ENCODE measurements around the gene KCNJ18.
"Not testable (repeated sequence)": the region's sequence is repeated elsewhere in the genome, so short reads cannot be mapped to it uniquely, and the experiment has no call there.

The KCNJ18 gene

DNA sequence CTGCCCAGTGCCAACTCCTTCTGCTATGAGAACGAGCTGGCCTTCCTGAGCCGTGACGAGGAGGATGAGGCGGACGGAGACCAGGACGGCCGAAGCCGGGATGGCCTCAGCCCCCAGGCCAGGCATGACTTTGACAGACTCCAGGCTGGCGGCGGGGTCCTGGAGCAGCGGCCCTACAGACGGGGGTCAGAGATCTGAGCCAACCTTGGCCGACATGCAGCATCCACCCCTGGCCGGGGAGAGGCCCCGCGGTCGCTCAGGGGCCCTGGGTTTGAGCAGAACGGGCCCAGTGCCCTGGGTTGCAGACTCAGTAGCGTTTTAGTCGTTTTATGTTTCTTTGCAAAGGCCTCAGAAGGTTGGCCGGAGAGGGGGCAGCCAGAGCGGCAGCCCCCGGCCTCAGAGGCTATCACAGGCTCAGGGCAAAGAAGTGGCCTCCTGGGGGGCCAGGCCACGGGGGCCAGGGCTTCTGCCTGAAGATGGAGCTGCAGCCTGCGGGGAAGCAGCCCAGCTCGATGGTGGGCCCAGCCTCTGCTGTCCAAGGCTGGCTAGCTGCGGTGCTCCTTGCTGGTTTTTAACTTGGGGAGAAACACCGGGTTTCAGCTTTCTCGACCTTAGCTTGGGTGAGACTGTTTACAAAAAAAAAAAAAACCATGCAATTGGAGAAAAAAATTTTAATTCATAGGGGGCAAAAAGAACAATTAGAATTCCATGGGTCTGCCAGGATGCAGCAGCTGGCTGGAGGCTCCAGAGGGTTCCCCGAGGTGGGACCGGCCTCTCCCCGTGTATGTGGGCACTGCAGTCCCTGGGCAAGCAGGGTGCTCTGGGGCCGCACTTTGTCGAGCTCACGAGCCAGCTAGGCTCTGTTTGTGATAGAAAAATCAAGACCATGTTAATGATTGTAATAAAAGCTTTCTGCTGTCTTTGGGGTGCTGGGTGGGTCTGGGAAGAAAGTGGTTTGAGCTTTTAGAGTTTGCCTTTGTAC is 11.9 kb downstream of the KCNJ18 start:
- DNase-seq (ENCODE audit: low read depth): not testable (repeated sequence)

DNA sequence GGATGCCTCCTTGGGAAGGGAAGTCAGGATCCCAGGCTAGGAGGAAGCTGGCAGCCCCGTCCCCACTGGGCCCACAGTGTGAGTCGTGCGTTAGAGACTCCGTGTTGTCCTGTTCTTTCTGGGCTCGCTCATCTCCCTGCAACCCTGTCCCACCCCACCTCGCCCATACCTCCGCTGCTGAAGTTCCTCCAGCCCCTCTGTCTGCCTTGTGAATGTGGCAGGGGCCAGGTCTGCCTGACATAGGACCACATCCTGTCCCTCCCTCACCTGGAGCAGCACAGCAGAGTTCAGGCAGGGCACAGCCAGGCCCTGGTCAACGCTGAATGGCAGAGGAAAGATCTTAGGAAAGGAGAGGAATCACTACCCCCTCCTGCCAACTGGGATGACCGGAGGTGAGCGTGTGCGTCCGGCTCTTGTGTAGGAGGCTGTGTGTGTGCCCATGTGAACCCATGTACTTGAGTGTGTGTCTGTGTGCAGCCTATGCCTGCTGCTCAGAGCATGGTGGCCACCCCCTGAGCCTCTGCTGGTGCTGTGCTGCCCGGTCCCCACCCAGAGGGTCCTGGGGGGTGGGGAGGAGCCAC is 12.8 kb downstream of the KCNJ18 start:
- DNase-seq (ENCODE audit: low read depth): no peak

DNA sequence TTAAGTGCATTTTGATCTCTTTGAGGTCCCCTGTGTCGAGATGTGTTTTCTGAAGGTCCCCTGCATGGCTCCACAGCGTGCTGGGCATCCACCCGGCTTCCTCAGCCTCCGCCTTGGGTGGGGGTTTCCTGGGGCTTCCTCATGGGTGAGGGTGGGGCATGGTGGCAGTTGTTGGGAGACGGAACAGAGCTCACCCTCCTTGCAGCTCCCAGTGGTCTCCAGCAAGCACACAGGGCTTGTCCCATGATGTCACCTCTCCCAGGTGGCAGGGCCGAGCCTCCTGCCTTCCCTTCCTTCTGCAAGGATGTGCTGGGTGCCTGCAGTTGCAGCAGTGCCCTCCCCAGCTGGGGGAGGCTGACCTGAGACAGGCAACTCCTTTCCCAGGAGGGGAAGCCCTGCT is 13.4 kb downstream of the KCNJ18 start:
- DNase-seq (ENCODE audit: low read depth): not testable (repeated sequence)

DNA sequence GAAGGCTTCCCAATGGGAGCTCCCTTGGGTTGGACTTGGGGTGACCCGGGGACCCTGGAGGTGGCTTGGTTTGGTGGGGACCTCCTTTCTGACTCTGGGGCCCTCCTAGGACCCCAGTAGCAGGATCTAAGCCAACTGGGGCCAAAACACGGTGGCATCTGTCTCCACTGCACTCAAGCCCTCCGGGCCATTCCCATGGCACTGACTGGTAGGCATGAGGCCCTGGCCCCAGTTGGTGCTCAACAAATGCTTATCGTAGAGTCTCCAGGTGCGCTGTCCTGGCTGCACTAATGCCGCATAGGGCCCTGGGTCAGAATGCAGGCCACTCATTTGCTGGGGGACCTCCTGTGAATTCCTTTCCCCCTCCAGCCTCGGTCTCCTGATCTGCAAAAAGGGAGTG is 14.2 kb downstream of the KCNJ18 start:
- not testable (repeated sequence) for DNase-seq (ENCODE audit: low read depth)

DNA sequence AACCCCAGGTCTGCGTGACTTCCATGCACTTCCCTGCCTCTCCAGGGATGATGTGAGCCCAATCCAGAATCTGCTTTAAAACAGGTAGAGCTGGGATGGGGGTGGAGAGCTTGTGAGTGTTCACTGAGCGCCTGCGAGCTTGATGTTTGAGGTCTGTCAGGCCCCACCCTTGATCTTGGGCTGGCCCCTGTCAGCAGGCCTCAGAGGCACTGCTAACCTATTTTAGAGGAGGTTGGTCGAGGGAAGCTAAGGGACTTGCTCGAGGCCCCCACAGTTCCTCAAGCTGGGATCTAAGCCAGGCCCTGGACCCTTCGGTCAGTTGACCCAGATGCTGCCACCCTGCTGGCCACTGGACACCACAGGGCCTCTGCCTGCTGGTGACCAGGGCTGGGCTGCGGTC is 14.8 kb downstream of the KCNJ18 start:
- DNase-seq (ENCODE audit: low read depth): not testable (repeated sequence)

DNA sequence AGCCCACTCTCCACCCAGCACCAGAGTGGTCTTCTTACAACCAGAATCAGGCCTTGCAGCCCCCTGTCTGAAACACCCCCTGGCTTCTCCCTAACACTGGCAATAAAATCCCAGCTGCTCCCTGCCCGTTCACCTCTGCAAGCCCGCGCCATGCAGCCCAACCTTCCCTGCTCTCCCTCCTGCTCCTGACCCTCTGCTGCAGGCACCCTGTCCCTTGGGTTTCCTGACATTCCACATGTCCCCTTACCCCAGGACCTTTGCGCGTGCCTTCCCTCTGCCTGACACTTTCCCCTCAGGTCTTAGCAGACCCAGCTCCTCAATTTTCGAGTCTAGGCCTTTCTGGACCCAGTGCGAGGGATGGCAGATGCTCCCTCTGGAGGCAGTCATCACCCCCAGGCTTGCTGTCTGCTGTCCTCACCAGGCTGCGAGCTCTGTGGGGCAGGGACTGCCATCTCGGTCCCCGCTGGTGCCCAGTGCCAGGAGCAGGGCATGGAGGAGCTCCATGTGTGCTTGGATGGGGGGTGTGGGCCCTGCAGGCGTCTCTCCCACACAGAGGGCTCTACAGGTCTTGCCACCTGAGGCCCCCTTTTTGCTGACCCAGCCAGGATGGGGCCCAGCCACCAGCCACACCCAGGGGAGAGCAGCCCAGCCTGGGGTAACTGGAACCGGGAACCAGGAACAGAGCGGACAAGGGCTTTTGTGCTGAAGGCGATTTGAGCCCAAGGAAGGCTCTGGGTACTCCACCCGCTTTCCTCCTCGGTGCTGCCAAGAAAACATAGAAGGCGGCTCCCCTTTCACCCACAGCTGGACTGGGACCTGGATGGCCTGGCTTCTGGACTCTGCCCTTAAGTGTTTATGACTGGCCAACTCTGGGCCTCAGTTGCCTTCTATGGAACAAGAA is 15.6 kb downstream of the KCNJ18 start:
- DNase-seq (ENCODE audit: low read depth): not testable (repeated sequence)

DNA sequence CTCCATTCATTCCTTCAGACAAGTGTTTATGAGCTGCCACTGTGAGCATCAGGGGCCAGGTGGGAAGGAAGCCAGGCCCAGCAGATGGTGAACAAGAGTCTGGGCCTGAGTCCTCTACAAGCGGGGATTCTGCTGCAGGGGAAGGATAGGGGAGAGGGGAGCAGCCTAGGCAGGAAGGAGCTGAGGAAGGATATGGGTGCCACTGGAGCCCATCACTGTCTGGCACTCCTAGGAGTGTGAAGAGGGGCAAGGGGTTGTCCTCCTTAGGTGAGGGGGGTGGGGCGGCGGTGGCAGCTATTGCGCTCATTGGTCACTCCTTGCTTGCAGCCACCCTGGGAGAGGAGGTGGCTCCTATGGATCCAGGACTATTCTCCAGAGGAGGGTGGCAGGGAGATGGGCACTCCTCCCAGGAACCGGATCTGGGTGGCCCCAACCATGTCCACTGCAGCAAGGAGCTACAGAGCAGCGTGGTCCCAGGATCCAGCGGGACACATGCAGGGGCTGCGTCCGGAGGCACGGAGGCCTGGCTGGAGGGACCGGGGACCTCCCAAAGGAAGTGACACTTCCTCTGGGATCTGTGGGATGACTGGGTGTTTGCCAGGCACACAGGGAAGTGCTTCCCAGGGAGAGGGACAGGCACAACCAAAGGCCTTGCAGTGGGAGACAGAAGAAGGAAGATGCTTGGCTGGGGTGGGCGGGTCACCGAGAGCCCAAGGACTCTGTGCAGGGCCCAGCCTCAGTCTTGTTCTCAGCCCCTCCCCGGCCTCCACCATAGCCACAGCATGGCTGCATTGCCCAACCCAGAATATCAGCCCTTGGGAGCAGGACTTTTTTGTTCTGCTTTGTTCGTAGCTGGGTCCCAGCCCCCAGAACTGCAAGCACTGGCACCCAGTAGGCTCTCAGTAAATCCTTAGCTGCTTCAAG is 16.6 kb downstream of the KCNJ18 start:
- DNase-seq (ENCODE audit: low read depth): not testable (repeated sequence)

DNA sequence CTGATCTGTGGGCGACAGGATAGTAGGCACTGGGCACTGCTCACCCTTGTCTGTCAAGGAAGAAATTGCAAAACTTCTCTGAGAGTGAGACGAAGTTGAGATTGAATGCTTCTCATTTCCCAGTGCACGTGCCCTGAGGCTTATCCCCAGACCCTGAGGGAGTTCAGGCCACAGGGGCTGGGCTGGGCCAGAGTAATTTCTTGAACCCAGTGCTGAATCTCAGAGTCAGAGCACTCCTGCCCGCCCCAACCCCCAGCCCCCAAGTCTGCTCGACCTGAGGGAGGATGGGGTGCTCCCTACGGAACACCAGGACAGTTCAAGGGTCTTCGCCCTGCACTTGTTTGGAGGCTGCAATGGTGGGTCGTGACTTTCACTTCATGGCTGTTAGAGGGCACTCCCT is 17.7 kb downstream of the KCNJ18 start:
- DNase-seq (ENCODE audit: low read depth): not testable (repeated sequence)

DNA sequence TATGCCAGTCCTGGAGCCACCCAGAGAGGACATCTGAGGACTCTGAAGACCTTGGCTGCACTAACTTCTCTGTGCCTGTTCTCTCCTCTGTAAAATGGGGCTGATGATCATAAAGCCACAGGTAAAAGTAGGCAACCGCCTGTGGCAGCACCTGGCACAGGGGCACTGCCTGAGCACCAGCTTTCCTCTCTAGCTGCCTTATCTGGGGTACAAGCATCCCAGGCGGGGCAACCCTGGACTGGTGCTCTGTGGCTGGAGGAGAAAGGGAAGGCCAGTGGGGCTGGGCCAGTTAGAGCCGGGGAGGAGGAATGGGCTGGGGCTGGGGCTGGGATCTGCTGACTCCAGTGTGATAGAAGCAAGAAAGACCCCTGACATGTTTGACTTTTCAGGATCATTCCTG is 18.2 kb downstream of the KCNJ18 start:
- not testable (repeated sequence) for DNase-seq (ENCODE audit: low read depth)

DNA sequence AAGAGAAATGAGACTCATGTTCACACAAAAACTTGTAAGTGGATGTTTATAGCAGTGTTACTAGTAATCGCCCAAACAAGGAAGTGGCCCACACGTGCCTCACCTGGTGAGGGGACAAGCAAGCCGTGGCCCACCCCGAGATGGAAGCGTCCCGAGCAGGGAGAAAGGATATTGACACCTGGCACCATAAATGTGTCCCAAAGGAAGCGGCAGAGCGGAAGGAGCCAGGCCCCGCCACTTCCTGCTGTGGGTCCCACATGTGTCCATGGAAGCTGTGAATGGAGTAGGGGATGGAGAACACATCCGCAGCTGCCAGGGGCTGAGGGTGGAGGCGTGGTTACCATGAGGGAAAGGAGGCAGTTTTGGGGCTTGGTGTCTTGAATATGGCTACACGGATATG is 18.9 kb downstream of the KCNJ18 start:
- no peak for DNase-seq (ENCODE audit: low read depth)

DNA sequence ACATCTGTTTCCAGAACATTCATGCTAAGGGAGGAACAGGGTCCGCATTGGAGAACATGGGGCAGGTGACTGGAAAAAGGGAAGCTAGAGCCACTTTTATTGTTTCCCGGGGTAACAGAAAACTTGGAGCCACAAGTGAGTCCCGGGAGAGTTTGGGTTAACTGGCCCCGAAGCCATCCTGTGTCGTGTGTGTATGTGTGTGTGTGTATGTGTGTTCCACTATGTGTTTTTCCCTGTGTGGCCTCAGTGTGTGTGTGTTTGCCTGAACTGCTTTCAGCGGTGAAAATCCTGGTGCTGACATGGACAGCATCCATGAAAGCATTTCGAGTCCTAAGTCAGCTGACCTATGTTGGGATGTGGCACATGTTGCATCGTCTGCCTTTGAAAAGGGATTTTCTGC is 20.7 kb downstream of the KCNJ18 start:
- DNase-seq (ENCODE audit: low read depth): not testable (repeated sequence)

DNA sequence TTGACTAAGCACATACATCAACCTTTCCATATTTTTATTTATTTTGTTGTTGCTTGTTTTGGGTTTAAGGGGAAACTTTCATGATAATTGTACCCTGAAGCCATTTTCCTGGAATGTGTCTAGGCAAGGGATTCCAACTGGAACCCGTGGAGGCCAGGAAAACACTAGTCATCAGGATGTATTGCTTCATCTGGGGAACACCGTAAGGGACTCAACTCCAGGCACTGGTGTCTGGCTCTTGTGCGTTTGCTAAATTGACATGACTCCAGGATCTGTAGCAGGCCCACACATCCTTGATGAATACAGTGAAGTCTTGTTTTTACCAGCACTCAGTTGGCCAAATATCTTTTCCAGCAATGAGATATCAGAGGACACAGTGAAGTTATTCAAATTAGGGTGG is 21.3 kb downstream of the KCNJ18 start:
- not testable (repeated sequence) for DNase-seq (ENCODE audit: low read depth)

DNA sequence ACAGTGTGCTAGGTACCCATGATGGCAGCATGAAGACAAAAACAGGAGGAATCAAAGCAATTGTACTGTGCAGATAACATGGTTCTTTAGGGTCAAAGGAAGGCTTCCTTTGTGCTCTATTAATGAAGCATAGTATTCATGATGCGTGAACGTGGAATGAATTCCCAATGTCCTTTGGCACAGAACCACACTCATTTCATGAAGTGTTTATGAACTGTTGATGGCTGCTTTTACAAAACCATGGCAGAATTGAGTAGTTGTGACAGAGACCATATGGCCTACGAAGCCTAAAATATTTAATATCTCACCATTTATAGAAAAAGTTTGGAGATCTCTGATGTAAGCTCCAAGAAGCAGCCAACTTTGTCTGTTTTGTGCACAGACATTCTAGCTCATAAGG is 22.4 kb downstream of the KCNJ18 start:
- not testable (repeated sequence) for DNase-seq (ENCODE audit: low read depth)

DNA sequence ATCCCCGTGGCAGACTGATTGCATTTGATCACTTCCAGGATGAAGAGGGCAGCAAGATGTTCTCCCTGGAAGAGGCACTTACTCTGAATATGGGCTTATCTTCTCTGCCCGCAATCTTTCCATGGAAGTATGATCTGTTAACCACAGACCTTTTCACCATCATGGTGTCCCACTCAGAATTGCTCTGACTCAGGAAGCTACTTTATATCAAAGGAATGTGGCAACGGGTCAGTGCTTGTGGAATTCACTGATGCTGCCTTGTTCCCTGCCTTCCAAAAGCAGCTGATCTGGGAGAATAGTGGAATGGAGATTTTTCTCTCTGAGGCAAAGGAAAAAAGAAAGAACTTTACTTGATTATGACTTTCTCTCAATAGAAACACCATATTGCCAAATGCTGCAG is 23.6 kb downstream of the KCNJ18 start:
- DNase-seq (ENCODE audit: low read depth): not testable (repeated sequence)

DNA sequence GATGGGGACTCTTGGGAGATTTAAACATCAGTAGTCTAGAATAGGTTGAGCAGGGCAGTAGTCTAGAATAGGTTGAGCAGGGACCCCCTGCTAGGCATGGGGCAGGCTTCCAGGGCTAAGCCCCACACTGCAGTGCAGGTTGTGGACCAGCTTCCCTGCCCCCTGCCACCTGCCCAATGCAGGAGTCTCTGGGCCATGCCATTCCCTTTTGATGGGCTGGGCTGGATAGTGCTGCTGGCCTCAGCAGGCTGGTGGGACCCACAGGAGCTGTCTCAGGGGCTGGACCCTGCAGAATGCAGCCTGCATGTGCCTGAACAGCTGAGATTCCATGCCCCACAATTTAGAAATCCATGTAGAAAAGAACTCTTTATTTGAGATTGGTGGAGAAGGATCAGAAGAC is 26.6 kb downstream of the KCNJ18 start:
- not testable (repeated sequence) for DNase-seq (ENCODE audit: low read depth)

DNA sequence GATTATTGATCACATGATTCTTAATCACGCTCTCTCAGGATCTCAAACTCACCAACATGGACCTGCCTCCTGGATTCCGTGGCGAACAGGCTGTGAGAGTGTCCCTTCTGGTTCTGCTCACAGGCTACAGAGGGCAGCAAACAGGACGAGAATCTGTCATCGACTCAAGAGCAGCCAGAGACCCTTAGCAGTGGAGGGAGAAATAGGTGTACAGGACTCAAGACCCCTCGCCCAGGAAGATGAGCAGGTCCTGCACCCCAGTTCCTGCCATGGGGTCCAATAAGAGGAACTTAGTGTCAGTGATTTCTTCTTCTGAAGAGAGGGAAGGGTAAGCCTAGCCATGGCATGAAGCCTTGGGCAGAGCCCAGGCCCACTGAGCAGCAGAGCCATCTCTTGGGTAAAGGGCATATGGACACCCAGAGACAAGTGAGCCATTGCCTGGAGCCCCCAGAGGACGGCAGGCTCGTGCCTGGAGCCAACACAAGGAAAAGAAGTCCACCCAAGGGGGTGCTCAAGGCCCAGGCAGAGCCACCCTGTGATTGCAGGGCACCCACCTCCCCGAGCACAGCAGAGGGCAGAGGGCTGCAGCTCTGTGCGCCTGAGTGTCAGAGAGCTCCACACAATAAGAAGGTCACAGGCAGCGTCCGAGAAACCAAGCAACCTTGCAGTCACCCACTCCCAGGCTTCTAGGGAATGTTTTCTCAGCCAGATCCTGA is 27.3 kb downstream of the KCNJ18 start:
- DNase-seq (ENCODE audit: low read depth): not testable (repeated sequence)

DNA sequence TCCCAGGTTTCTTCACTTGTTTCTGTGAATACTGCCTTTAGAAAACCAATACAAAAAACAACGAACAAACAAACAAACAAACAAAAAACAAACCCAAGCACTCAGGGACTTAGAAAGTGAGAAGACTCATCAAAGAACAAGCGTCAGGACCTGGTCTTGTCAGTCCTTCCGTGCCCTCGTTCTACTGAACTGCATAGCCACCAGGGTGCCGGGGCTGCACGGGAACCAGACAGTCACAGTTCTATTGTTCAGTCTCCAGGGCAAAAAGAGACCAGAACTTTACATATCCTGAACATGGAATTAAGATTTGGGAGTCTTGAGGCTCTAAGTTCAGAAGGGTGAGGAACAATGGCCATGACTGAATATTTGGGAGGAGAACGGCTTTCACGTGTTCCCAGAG is 28.2 kb downstream of the KCNJ18 start:
- not testable (repeated sequence) for DNase-seq (ENCODE audit: low read depth)

DNA sequence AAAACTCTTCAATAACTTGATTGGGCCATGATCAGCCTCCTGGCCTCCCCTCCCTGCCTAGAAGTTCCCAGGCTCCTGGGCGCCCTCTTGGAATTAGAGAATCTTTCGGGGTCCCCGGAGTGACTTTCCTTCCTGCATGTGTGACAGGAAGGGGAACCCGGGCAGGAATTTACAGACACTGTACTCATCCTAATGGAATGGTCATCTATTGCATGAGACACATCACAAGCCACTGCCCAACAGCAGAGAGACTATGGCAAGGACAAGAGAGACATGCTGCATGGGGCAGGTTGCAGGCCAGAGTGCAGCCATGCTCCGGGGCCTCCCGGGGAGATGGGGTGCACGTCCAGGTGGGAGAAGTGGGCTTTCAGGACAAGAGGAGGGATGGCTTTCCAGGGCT is 29.9 kb downstream of the KCNJ18 start:
- DNase-seq (ENCODE audit: low read depth): not testable (repeated sequence)

DNA sequence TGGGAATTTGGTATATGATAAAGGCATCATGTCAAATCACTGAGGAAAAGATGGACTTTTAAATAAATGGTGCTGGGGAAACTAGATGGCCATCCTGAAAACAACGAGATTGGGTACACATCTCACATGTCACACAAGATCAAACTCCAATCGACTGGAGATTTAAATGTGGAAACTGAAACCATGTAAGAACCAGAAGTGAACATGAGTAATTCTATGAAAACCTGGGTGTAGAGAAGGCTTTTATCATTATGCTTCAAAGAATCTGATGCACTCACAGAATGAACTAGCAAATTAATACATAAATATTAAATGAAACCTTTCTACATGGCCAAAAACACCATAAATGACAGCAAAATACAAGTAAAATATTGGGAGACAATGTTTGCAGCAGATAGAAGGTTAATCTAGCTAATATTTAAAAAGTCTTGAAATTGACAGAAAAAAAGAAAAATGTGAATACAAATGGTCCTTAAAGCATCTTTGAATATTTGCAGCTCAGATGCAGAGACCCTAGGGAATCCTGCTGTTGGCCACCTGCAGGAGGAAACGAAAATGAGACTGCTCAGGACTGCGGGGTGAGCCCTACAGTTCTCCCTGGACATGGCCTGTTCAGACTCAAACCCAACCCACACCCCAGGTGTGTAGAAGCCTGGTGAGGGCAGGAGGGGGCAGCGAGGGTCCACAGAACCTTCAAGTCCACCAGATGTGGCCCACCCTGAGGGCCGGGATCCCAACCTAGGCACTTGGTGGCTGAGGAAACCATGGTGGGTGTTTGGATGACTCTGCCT is 32.1 kb downstream of the KCNJ18 start:
- not testable (repeated sequence) for DNase-seq (ENCODE audit: low read depth)

DNA sequence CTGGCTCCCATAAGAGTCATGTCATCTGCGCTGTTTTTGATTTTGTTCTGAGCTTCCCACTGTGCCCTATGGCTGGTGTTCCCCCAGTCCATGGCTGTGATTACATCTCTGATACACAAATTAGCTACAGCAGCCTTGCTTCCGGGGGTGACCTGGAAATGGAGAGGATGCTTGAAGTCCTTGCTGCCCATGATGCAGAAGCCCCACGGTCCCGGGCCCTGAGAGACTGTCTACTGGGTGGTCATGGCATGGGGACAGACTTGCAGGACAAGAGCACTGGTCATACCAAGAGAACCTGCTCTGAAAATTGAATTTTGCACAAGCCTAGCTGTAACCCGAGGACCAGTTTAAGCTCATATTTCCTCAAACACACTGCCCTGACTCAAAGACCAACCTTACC is 38.8 kb downstream of the KCNJ18 start:
- not testable (repeated sequence) for DNase-seq (ENCODE audit: low read depth)

Measured in CMK (cell line).